ENCODE results near the gene DDIT4.

DNA sequence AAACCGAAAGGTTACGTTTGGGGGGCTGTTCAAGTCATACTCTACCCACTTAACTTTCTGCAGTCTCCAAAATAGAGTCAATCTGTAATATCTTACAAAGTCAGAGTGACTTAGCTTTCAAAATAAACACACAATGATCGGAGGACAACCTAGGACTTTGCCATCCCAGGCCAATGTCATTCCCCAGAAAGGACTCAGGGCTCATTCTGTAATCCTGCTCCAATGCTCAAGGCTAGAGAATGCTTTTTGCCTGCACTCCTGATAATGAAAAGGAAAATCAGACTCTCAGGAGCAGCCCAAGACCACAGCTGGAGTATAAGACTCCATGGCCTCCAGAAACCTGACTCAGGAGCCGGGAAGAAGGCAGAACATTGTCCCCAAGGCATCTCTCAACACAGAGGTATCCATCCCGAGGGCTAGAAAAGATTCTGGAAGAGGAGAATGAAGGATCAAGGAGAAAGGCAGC, 29.1 kb upstream of the DDIT4 start:
- TF ChIP-seq CTCF (IDR thresholded peaks at IDR 0.05) (no peak), POLR2A (IDR thresholded peaks at IDR 0.05) (no peak)

Data from testis (tissue), 2 donors.